ENCODE results near the gene SPOCK1. TPM values are rescaled to one million over a fixed set of nuclear protein-coding genes. Genes with fewer than 3 reads are reported as not detected.

Gene SPOCK1
- polyA plus RNA-seq, 4 donors, result 8.9 to 11.3 (median 9.8) TPM

GRCh38 chr5:137446615-137447014 is 52.5 kb downstream of the SPOCK1 start:
- no peak for DNase-seq (ENCODE audit: low read depth in 4 of 4, low spot score in 3 of 4)

- DNase-seq (ENCODE audit: low read depth in 4 of 4, low spot score in 3 of 4), result no peak
Observed at GRCh38 chr5:137446151-137446550, 53.0 kb downstream of the SPOCK1 start.

- no peak for DNase-seq (ENCODE audit: low read depth in 4 of 4, low spot score in 3 of 4)
Observed at GRCh38 chr5:137442660-137443059, 56.5 kb downstream of the SPOCK1 start.

- peak in 1 of 4 donors; percentile 6 for DNase-seq (ENCODE audit: low read depth in 4 of 4, low spot score in 3 of 4)
Observed at GRCh38 chr5:137441476-137441875, 57.6 kb downstream of the SPOCK1 start.

DNA sequence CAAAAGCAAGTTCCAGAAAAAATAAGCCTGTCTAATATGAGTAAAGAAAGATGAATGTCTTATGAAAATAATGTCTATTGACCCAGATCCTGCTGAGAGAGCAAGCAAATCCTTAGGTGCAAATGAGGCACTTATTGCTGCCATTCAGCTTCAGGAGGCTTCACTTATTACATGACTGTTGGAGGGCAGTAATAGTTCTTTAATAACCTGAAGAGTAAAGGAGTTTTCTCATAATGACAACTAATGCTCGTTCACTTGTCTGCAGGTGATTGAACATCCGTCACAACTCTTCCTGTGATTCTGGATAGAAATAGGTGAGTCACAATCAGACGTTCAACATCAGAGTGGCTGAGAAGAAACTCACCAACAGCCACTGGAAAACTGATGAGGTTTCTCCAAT is 58.3 kb downstream of the SPOCK1 start:
- no peak for DNase-seq (ENCODE audit: low read depth in 4 of 4, low spot score in 3 of 4)

- DNase-seq (ENCODE audit: low read depth in 4 of 4, low spot score in 3 of 4), result no peak
Observed at GRCh38 chr5:137439645-137440044, 59.5 kb downstream of the SPOCK1 start.

DNA sequence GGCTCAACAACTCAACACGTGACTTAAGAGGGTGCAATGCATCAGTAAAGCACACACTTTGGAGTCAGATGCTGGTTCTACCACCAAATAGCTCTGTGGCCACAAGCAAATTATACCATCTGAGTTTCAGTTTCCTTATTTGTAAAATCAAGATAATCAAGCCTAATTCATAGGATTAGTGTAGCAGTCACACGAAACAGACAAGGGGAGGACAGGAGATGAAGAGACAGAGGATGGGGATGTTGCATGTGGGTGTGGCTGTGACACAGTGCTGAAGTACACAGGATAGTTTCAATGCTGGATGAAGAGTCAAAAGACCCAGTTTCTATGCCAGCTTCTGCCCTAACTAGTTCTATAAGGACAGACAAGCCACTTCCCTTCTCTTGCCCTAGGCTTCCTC is 60.2 kb downstream of the SPOCK1 start:
- no peak for DNase-seq (ENCODE audit: low read depth in 4 of 4, low spot score in 3 of 4)

DNA sequence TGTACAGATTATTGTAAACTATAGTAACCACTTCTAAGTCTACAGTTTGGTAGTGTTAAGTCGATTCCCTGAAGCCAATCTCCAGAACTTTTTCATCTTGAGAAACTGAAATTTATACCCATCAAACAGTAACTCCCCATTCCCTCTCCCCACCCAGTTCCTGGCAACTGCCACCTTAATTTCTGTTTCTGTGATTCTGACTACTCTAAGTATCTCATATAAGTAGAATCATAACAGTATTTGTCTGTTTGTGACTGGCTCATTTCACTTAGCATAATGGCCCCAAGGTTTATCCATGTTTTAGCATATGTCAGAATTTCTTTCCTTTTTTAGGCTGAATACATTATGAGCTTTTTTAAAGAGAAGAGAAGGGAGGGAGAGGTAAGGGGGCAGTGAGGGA is 61.4 kb downstream of the SPOCK1 start:
- DNase-seq (ENCODE audit: low read depth in 4 of 4, low spot score in 3 of 4), result no peak

- no peak for DNase-seq (ENCODE audit: low read depth in 4 of 4, low spot score in 3 of 4)
Observed at GRCh38 chr5:137433539-137433938, 65.6 kb downstream of the SPOCK1 start.

DNA sequence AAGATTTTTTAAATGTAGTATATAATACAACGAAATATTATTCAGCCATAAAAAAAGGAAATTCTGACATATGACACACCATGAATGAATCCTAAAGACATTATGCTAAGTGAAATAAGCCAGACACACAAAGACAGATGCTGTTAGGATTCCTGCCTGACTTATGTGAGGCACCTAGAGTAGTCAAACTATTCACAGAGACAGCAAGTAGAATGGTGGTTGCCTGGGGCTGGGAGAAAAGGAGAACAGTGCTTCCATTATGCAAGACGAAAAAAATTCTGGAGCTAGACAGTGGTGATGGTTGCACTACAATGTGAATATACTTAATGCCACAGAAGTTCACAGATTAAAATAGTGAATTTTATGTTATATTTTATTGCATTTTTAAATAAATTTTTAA is 66.8 kb downstream of the SPOCK1 start:
- DNase-seq (ENCODE audit: low read depth in 4 of 4, low spot score in 3 of 4), result no peak

GRCh38 chr5:137431051-137431450 is 68.1 kb downstream of the SPOCK1 start:
- DNase-seq (ENCODE audit: low read depth in 4 of 4, low spot score in 3 of 4), result no peak

DNA sequence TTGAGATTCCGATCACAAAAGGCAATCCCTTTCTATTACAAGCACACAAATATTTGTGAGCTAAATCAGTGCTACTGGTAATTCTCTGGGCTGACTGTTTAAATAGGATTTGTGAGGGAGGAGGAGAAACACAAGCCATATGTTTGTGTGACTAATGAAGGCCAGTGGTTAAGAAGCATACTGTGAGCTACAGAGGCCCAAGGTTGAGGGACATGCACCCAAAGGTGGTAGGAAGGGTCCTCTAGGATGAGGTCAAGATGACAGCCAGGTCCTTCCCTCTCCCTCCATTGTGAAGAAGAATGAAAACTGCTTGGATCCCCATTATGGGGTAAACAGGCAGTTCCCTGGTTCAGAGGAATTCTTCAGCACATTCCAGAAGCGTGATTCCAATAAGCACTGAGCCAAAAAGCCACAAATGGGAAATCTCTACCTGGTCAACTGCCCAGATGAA is 83.9 kb downstream of the SPOCK1 start:
- DNase-seq (ENCODE audit: low read depth in 4 of 4, low spot score in 3 of 4), result no peak

DNA sequence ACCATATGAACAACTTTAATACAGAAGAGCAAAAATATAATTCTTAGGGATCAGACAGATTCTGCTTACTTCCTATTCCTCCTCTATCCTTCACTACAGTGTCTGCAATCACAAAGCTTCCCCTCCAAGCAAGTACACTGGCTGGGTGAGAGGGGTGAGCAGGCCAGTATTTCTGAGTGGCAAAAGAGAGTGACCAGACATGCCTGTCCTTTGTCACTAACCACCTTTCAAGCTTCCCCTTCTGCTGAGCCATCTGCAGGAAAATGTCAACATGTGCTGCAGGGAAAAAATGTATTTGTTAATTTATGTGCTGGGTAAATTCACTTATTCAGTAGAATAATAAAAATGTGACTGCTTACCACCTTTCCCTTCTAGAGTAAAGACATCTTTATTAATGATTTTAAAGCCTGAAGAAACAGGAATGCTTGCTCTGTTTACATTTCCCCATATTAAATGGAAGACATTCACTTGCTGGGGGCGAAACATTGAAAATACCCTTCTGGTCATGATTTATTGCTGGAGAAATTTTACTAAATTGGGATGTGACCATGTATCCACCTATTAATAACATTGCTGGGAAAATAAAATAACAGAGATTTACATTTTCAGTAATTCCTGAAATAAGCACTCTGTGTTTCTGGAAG is 84.9 kb downstream of the SPOCK1 start:
- no peak for DNase-seq (ENCODE audit: low read depth in 4 of 4, low spot score in 3 of 4)

GRCh38 chr5:137412136-137412535 is 87.0 kb downstream of the SPOCK1 start:
- DNase-seq (ENCODE audit: low read depth in 4 of 4, low spot score in 3 of 4), result no peak

DNA sequence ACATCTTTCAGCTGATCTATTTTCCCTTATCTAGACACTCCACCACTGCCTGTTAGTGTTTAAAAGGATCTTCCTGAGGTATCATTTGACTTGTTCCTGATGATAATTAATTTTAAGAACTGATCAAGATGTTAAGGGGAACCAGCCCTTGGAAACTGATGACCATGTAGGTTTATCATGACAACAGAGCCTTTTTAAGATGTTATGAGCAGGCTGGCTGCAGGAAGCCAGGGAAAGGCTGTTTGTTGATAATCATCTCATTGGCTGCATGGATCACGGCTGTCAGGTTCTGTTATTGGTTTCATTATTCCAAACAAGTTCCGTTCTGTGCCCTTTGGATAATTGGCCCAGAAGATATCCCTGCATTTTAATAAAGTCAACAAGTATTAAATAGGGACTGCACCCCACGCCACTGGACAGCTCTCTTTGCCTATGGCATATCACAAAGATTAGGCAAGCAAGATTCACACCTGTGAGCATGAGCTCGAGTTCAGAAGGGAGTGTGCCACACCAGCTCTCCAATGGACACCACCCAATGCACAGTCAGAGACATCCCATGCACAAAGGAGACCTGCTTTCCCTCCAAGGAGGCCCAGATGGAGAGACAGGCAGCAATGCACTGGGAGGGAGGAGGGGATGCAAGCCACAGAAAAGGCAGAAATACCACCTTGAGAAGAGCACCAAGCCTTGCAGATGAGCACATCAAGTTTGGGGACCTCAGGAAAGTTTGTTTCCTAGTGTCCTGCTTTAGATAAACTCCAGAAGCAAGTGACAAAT is 88.7 kb downstream of the SPOCK1 start:
- DNase-seq (ENCODE audit: low read depth in 4 of 4, low spot score in 3 of 4), result no peak

- no peak for DNase-seq (ENCODE audit: low read depth in 4 of 4, low spot score in 3 of 4)
Observed at GRCh38 chr5:137409736-137410135, 89.4 kb downstream of the SPOCK1 start.

DNA sequence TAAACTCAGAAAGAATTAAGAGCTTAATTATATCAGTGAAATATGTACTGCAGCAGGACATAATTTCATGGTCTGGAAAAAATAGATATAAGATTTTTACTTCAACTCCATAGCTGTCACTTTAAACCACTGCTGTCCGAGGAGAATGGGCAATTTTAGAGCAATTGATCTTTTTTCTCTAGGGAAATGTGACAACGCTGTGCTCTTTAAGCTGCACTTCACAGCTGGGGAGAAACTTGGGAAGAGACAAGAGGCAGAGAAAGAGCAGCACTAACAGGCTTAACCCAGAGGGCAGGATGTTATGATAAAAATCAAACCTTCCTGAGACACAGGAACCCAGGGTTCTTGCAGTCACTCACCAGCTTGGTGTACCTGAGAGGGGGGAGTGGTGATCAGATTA is 92.0 kb downstream of the SPOCK1 start:
- DNase-seq (ENCODE audit: low read depth in 4 of 4, low spot score in 3 of 4), result no peak

GRCh38 chr5:137405393-137405792 is 93.7 kb downstream of the SPOCK1 start:
- no peak for DNase-seq (ENCODE audit: low read depth in 4 of 4, low spot score in 3 of 4)

GRCh38 chr5:137403869-137404268 is 95.3 kb downstream of the SPOCK1 start:
- no peak for DNase-seq (ENCODE audit: low read depth in 4 of 4, low spot score in 3 of 4)

DNA sequence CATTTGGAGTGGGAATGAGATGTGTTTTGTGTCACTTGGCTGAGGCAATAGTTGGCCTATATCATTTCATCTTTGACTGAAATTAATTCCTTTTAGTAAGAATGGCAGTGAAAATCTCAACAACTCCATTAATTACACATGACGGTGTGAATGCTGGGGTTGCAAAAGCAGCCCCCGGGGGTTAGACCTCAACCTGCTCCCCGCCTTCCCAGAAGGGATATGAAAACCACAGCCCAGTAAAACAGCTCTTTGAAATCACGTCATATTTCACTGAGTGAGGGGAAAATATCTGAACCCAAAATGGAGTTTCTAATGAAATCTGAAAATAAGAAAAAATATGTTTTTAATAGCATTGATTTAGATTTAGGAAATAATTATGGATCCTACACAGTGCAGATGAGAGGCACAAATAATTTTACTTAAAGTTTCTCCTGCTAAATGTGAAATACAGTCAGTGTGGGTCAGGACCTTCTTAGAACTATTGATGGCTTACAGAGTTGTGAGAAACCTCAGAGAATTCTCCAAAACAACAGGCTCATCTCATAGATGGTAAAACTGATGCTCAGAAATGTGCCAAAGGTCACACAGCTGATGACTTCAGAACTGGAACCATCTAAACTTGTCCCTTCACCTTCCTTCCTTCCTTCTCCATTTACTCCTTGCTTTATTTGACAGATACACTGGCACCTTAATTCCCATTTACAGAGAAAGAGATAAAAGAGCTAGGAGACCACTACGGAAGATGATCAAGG is 96.5 kb downstream of the SPOCK1 start:
- no peak for DNase-seq (ENCODE audit: low read depth in 4 of 4, low spot score in 3 of 4)

GRCh38 chr5:137401946-137402345 is 97.2 kb downstream of the SPOCK1 start:
- no peak for DNase-seq (ENCODE audit: low read depth in 4 of 4, low spot score in 3 of 4)

GRCh38 chr5:137400571-137400970 is 98.6 kb downstream of the SPOCK1 start:
- DNase-seq (ENCODE audit: low read depth in 4 of 4, low spot score in 3 of 4), result no peak
